Spleen (tissue), 11 donors: ENCODE measurements around the gene DCUN1D3. TPM values are rescaled to one million over a fixed set of nuclear protein-coding genes. Genes with fewer than 3 reads are reported as not detected.

ENCODE experiments used
- DNase-seq: peaks from one replicate; pipeline ENCODE4 v3.0.0-alpha.2; 2020
- H3K27ac ChIP-seq, 8 donors: fragments of 200-600 bp; sonication (generic) in 7 of 8; 1 replicate in 4 of 8; 2 replicates in 4 of 8; pipeline versions ENCODE4 v1.5.0 to v1.8.0; 2016 to 2021; ENCODE audit warnings: inconsistent platforms in 4 of 8, mild to moderate bottlenecking in 4 of 8, moderate library complexity in 1 of 8
- H3K27me3 ChIP-seq, 7 donors: fragments of 200-600 bp; sonication (generic) in 6 of 7; replicated peaks in 1 of 7; 1 replicate in 4 of 7; 2 replicates in 3 of 7; pipeline versions ENCODE4 v1.5.0 to v1.8.0; 2016 to 2021; ENCODE audit warnings: inconsistent platforms in 3 of 7, mild to moderate bottlenecking in 1 of 7
- H3K36me3 ChIP-seq, 6 donors: fragments of 200-600 bp; sonication (generic) in 5 of 6; 1 replicate in 4 of 6; 2 replicates in 2 of 6; pipeline versions ENCODE4 v1.5.0 to v1.8.0; 2016 to 2021; ENCODE audit warnings: inconsistent platforms in 2 of 6
- H3K4me1 ChIP-seq, 6 donors: fragments of 200-600 bp; sonication (generic) in 5 of 6; 1 replicate in 3 of 6; 2 replicates in 3 of 6; pipeline versions ENCODE4 v1.5.0 to v1.8.0; 2016 to 2021; ENCODE audit warnings: inconsistent platforms in 3 of 6
- H3K4me3 ChIP-seq, 8 donors: fragments of 200-600 bp; sonication (generic) in 7 of 8; 1 replicate in 4 of 8; 2 replicates in 4 of 8; pipeline versions ENCODE4 v1.5.0 to v1.8.0; 2016 to 2021; ENCODE audit warnings: inconsistent platforms in 4 of 8, mild to moderate bottlenecking in 4 of 8, moderate library complexity in 2 of 8
- H3K9me3 ChIP-seq, 8 donors: fragments of 200-600 bp; sonication (generic) in 7 of 8; 1 replicate in 4 of 8; 2 replicates in 4 of 8; pipeline versions ENCODE4 v1.5.0 to v1.8.0; 2016 to 2021; ENCODE audit warnings: inconsistent platforms in 4 of 8
- CTCF ChIP-seq, 11 experiments: fragments of 200-600 bp in 7 of 11; fragments of 450-650 bp in 4 of 11; sonication (generic) in 4 of 11; IDR thresholded peaks in 8 of 11; conservative IDR thresholded peaks in 3 of 11; 1 replicate in 7 of 11; 2 replicates in 4 of 11; pipeline versions ENCODE4 v1.4.0 to v1.8.0; 2016 to 2021; ENCODE audit warnings: antibody characterized with exemption in 11 of 11, inconsistent platforms in 4 of 11, mild to moderate bottlenecking in 1 of 11
- POLR2A ChIP-seq, 3 donors: fragments of 450-650 bp; IDR thresholded peaks; one replicate each; pipeline ENCODE4 v1.5.1; 2017; ENCODE audit warnings: antibody characterized with exemption in 3 of 3, mild to moderate bottlenecking in 1 of 3
- POLR2AphosphoS5 ChIP-seq, 3 donors: sonication (generic); formaldehyde crosslinking; IDR thresholded peaks; one replicate each; pipeline ENCODE4 v1.5.1; 2017; ENCODE audit warnings: antibody characterized with exemption in 3 of 3
- WGBS, 5 donors: extraction: QIAGEN DNeasy Blood & Tissue Kit in 3 of 5; methylation state at CpG; one replicate each; pipeline versions ENCODE4 v1.1.5 to v1.1.7; 2013 to 2018; 5-methylcytosine and 5-hydroxymethylcytosine counted together
- intact Hi-C: fragments of 100-400 bp; cut with DNase I; formaldehyde crosslinking; loops from one replicate; pipeline ENCODE4 v1.15.0; 2023; ENCODE audit warnings: low total_unique reads
- polyA plus RNA-seq, 3 donors: library from polyadenylated mRNA; stranded (reverse); fragments of 200-250 nt; gene quantifications; one replicate each; pipeline ENCODE4 v1.2.1, GENCODE V29; 2013
- total RNA-seq, 7 donors: library from RNA; depleted of rRNA in 3 of 7; stranded (reverse); fragments of >200 nt in 3 of 7; fragmentation: NEBNext Ultra II Directional in 4 of 7; extraction: Animal tissue kit (Norgen Biotek cat#: 25700) in 4 of 7; gene quantifications; one replicate each; pipeline versions ENCODE4 v1.1.0 to v1.2.1, GENCODE V29; 2016 to 2021
- donor health status: healthy with polysubstance abuse.
- donor health status: DM: no; HTN: no; CAD: no; lungs with moderate emphysema.
- donor health status: DM: no; HTN: no; CAD: no.
- donor health status: Bipolar disorder and iron deficiency.
- donor health status: healthy.
- donor health status: DM: no; HTN: no; CAD: no.
- donor health status: DM: yes; HTN: yes; CAD: no.

Gene DCUN1D3
- total and polyA plus RNA-seq, 10 donors: 1.0 to 13.7 (median 7.8) TPM

DNA sequence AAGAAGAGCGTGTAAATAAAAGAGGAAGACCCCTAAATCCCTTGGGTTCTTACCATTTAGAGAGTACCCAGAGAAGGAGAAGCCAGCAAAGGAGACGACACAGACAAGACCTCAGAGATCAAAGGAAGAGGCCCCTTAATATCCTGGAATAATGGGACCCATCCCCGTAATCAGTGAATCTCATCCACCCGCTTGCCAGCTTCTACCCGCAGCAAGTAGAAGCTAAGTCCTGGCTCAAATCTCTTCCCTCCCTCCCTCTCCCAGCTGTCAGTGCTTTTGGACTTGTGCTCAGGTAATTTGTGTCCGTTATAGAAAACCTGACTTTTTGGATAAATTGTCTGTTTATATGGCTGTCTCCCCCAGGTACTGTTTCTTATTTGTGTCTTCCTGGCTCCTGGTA is 2.3 kb upstream of the DCUN1D3 start:
- 76 to 86% (median 83%) methylated on average over 6 of the region's 6 CpGs for WGBS, 5 donors
- TF ChIP-seq POLR2AphosphoS5 (IDR thresholded peaks at IDR 0.05): no peak
- TF ChIP-seq POLR2A (IDR thresholded peaks at IDR 0.05): no peak
- TF ChIP-seq CTCF (IDR thresholded peaks at IDR 0.05 in 8 of 11, conservative IDR thresholded peaks at IDR 0.05 in 3 of 11): no peak
- Histone ChIP-seq H3K4me3 (no peak overlapping the region), H3K4me1 (peaks cover 36 to 89% (median 74%) of the 10 kb centered on the region in 6 donors), H3K36me3 (peaks cover 0 to 10% (median 0%) of the 10 kb centered on the region in 6 donors), H3K9me3 (no peaks in the 10 kb centered on the region), H3K27ac (peak overlapping the region in 6 of 8 donors; percentile 96 to 99 (median 98)), H3K27me3 (no peaks in the 10 kb centered on the region)
- no peak for DNase-seq
- intact Hi-C loops: no loop called here

DNA sequence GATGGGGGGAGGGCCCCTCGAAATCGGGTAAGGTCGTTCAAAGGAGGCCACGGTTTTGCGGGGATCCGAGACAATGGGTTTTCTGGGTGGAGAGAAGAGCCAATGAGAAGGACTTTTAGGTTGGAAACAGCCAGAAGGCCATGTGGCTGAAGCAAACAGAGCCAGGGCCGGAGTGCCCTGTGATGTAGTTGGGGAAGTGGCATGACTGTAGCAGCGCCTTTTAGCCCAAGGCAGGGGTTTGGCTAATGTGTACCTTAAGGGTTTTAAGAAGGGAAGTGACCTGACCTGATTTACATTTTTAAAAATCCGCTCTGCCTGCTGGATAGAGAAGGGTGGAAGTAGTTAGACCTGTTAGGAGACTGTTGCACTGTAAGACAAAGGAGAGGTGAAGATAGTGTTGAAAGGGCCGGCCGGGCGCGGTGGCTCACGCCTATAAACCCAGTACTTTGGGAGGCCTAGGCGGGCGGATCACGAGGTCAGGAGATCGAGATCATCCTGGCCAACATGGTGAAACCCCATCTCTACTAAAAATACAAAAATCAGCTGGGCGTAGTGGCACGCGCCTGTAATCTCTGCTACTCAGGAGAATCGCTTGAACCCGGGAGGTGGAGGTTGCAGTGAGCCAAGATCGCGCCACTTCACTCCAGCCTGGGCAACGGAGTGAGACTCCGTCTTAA is 1.4 kb upstream of the DCUN1D3 start:
- Histone ChIP-seq H3K36me3 (peaks cover 0 to 18% (median 0%) of the 10 kb centered on the region in 6 donors), H3K27ac (peak overlapping the region; percentile 86 to 99 (median 97)), H3K4me3 (peak overlapping the region; percentile 70 to 94 (median 90)), H3K9me3 (no peaks in the 10 kb centered on the region), H3K27me3 (no peaks in the 10 kb centered on the region), H3K4me1 (peaks cover 36 to 89% (median 70%) of the 10 kb centered on the region in 6 donors)
- peak; percentile 87 for DNase-seq
- WGBS, 5 donors: 39 to 48% (median 42%) methylated on average over 27 of the region's 27 CpGs
- intact Hi-C loops: no loop called here
- no peak for TF ChIP-seq POLR2A (IDR thresholded peaks at IDR 0.05)
- TF ChIP-seq POLR2AphosphoS5 (IDR thresholded peaks at IDR 0.05): peak in 2 of 3 donors; percentile 28 to 71

DNA sequence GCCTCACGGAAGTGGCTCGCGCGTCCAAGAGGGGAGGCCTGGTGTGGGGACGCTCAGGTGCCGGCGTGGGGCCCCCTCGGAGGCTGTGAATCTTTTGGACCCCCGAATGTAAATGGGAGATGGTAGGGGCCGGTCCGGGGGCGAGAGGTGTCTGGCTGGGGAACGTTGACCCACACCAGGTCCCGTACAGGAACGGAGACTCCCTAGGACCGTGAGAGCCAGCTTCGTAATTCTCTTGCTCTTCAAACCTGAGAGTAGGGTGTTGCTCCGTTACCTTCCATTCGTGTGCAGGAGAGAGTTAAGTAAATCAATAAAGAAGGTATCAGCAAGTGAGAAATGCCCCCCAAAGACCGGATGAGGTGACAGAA is 894 bp upstream of the DCUN1D3 start:
- intact Hi-C loops: no loop called here
- H3K27me3 ChIP-seq: no peaks in the 10 kb centered on the region
- H3K4me1 ChIP-seq: peaks cover 36 to 89% (median 68%) of the 10 kb centered on the region in 6 donors
- peak overlapping the region; percentile 86 to 99 (median 97) for H3K27ac ChIP-seq
- H3K9me3 ChIP-seq: no peaks in the 10 kb centered on the region
- no peak for DNase-seq
- H3K4me3 ChIP-seq: peak overlapping the region; percentile 70 to 94 (median 90)
- no peak for TF ChIP-seq POLR2A (IDR thresholded peaks at IDR 0.05)
- TF ChIP-seq CTCF (IDR thresholded peaks at IDR 0.05 in 8 of 11, conservative IDR thresholded peaks at IDR 0.05 in 3 of 11): no peak
- no peak for TF ChIP-seq POLR2AphosphoS5 (IDR thresholded peaks at IDR 0.05)
- H3K36me3 ChIP-seq: peaks cover 0 to 23% (median 1%) of the 10 kb centered on the region in 6 donors
- 0 to 1% (median 0%) methylated on average over 20 of the region's 20 CpGs for WGBS, 5 donors

- intact Hi-C loops: no loop called here
- peaks cover 0 to 37% (median 4%) of the 10 kb centered on the region in 6 donors for H3K36me3 ChIP-seq
- 0 to 2% (median 1%) methylated on average over 23 of the region's 23 CpGs for WGBS, 5 donors
- H3K4me3 ChIP-seq: peak overlapping the region; percentile 70 to 94 (median 90)
- H3K27me3 ChIP-seq: no peaks in the 10 kb centered on the region
- peaks cover 32 to 76% (median 55%) of the 10 kb centered on the region in 6 donors for H3K4me1 ChIP-seq
- DNase-seq: peak; percentile 87
- no peak for TF ChIP-seq POLR2A (IDR thresholded peaks at IDR 0.05)
- TF ChIP-seq CTCF (IDR thresholded peaks at IDR 0.05 in 8 of 11, conservative IDR thresholded peaks at IDR 0.05 in 3 of 11): no peak
- no peak for TF ChIP-seq POLR2AphosphoS5 (IDR thresholded peaks at IDR 0.05)
- peak overlapping the region; percentile 86 to 99 (median 97) for H3K27ac ChIP-seq
- no peaks in the 10 kb centered on the region for H3K9me3 ChIP-seq
Observed at GRCh38 chr16:20899477-20900298, 470 bp downstream of the DCUN1D3 start.
